Transverse colon (tissue), 4 donors: ENCODE data around the gene NDUFC2.

Source experiments
- CTCF ChIP-seq, 5 experiments: fragments of 200-600 bp in 3 of 5; fragments of 450-650 bp in 2 of 5; sonication (generic) in 3 of 5; IDR thresholded peaks; 1 replicate in 2 of 5; 2 replicates in 3 of 5; pipeline ENCODE4 v1.5.1; 2016 to 2017; ENCODE audit warnings: antibody characterized with exemption in 5 of 5, inconsistent platforms in 3 of 5, mild to moderate bottlenecking in 2 of 5, moderate library complexity in 1 of 5
- POLR2A ChIP-seq: fragments of 450-650 bp; IDR thresholded peaks from one replicate; pipeline ENCODE4 v1.6.1; 2016; ENCODE audit warnings: antibody characterized with exemption, mild to moderate bottlenecking, moderate library complexity
- POLR2AphosphoS5 ChIP-seq, 3 donors: sonication (generic); formaldehyde crosslinking; IDR thresholded peaks; one replicate each; pipeline ENCODE4 v1.6.1; 2016; ENCODE audit warnings: antibody characterized with exemption in 3 of 3

- no peak for TF ChIP-seq CTCF (IDR thresholded peaks at IDR 0.05)
- TF ChIP-seq POLR2A: no peak
- no peak for TF ChIP-seq POLR2AphosphoS5 (IDR thresholded peaks at IDR 0.05)
These were observed 12.0 kb downstream of the NDUFC2 start for GRCh38 chr11:78067704-78068103.
